H1 (cell line): ENCODE data around the gene TMED10.

Source experiments
- CHD7 ChIP-seq: fragments of 300-600 bp; sonication (generic); IDR thresholded peaks from 2 replicates; pipeline ENCODE4 v1.7.1; 2012; ENCODE audit warnings: low read length, moderate library complexity, mild to moderate bottlenecking, inconsistent platforms; ENCODE audit not compliant: insufficient replicate concordance
- MAFK ChIP-seq: IDR thresholded peaks from 2 replicates; pipeline ENCODE4 v1.6.1; 2012; ENCODE audit warnings: low read depth, mild to moderate bottlenecking, improper control_type of control experiment, low read length
- POLR2AphosphoS5 ChIP-seq: IDR thresholded peaks from 2 replicates; pipeline ENCODE4 v1.6.1; 2011; ENCODE audit warnings: low read depth, low read length
- RAD21 ChIP-seq, 2 experiments: IDR thresholded peaks in 1 of 2; conservative IDR thresholded peaks in 1 of 2; 2 replicates each; pipeline ENCODE4 v1.6.1; 2011; ENCODE audit warnings: low read depth in 2 of 2, low read length in 2 of 2, improper control_type of control experiment in 1 of 2, inconsistent platforms in 1 of 2, mild to moderate bottlenecking in 1 of 2, moderate library complexity in 1 of 2
- USF2 ChIP-seq: IDR thresholded peaks from 2 replicates; pipeline ENCODE4 v1.6.1; 2011; ENCODE audit warnings: low read length, improper control_type of control experiment
- TF ChIP-seq, protein P1 (sequence below): IDR thresholded peaks from 2 replicates; pipeline ENCODE4 v1.6.1; 2012; ENCODE audit warnings: inconsistent platforms
- TF ChIP-seq, protein P2 (sequence below), 3 experiments: IDR thresholded peaks; 1 replicate in 2 of 3; 2 replicates in 1 of 3; pipeline versions ENCODE4 v1.5.1 to v1.6.1; 2011; ENCODE audit warnings: low read length in 3 of 3, mild to moderate bottlenecking in 3 of 3, inconsistent platforms in 2 of 3, low read depth in 1 of 3, moderate library complexity in 1 of 3; ENCODE audit not compliant: insufficient read depth in 1 of 3; ENCODE audit errors: control extremely low read depth in 1 of 3

DNA sequence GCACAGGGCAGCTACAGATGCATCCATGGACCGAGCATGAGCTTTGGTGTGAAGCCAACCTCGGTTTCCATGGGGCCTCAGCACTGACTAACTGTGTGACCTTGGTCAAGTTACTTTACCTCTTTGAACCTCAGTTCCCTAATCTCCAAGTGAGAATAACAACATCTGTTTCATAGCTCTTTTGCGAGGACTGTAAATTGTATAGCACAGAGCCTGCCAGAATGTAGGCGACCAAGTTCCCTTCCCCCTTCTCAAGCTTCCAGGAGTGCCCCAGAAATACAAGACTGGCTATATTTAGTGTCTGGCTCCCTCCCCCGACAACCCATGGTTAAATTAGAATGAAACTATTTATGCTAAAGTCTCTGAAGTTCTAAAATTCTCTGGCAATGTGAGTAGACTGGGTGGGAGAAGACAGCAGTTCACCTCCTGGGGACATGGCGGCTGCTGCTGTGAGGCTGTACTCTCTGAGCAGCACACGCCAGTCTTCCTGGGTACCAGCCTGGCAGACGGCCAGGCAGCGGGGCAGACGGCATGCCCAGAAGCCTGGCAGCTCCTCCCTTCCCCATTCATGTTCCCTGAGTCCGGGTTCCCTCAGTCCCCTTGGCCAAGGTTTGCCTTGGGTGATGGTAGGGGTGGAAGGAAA lies 22.0 kb upstream of the TMED10 start:
- TF ChIP-seq RAD21 (IDR thresholded peaks at IDR 0.05 in 1 of 2, conservative IDR thresholded peaks at IDR 0.05 in 1 of 2; ENCODE audit: low read depth in 2 of 2, low read length in 2 of 2) (no peak), MAFK (no peak), CHD7 (no peak), USF2 (no peak), POLR2AphosphoS5 (no peak)
- TF ChIP-seq, protein P1, sequence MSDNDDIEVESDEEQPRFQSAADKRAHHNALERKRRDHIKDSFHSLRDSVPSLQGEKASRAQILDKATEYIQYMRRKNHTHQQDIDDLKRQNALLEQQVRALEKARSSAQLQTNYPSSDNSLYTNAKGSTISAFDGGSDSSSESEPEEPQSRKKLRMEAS = no peak
- TF ChIP-seq, protein P2, sequence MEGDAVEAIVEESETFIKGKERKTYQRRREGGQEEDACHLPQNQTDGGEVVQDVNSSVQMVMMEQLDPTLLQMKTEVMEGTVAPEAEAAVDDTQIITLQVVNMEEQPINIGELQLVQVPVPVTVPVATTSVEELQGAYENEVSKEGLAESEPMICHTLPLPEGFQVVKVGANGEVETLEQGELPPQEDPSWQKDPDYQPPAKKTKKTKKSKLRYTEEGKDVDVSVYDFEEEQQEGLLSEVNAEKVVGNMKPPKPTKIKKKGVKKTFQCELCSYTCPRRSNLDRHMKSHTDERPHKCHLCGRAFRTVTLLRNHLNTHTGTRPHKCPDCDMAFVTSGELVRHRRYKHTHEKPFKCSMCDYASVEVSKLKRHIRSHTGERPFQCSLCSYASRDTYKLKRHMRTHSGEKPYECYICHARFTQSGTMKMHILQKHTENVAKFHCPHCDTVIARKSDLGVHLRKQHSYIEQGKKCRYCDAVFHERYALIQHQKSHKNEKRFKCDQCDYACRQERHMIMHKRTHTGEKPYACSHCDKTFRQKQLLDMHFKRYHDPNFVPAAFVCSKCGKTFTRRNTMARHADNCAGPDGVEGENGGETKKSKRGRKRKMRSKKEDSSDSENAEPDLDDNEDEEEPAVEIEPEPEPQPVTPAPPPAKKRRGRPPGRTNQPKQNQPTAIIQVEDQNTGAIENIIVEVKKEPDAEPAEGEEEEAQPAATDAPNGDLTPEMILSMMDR (IDR thresholded peaks at IDR 0.05; ENCODE audit: control extremely low read depth in 1 of 3, insufficient read depth in 1 of 3, low read depth in 1 of 3, low read length in 3 of 3) = no peak
